LNCAP (cell line): Measurements from ENCODE around the gene BACH2.

Experiments used
- TF ChIP-seq, protein P1 (sequence below): fragments of 450-650 bp; IDR thresholded peaks from 2 replicates; pipeline ENCODE4 v1.5.1; 2017; ENCODE audit warnings: mild to moderate bottlenecking

BACH2 gene

DNA sequence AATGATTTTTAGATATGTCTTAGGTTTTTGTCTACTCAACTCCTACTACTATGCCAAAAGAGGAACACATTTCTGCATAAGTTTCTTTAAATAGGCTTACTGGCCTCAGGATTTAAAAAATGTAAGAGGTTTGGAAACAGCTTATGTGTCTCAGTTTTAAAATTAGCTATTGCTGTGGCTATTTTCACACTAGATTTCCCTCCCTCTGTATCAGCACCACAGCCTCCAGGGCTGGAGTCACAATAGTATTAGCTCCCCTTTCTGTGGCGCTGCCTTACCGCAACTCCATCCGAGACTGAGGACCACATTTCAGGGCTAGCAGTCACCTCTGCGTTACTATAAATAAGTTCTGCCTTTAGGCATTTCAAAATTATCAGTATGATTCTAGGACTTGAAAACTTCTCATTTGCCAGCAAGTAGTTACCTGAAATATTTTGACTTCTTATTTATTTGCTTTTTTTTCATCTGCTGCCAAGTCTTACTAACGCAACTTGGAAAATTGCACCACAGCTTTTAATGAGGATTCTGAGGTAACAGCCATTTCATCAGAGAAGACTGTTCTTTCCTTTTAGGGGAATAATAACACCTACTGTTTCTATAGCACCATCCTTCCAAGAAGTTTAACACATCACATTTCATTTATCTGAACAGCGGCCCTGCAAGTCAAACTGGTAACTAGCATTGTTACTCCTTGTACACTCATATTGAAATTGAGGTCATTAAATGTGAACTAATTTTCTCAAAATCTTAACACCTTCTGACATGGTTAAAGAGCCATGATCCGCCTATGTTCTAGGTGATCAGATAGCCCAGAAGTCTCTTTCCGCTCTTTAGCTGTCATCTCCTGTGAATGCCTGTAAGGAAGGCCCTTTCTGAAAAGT lies 296.5 kb downstream of the BACH2 start:
- TF ChIP-seq, protein P1, sequence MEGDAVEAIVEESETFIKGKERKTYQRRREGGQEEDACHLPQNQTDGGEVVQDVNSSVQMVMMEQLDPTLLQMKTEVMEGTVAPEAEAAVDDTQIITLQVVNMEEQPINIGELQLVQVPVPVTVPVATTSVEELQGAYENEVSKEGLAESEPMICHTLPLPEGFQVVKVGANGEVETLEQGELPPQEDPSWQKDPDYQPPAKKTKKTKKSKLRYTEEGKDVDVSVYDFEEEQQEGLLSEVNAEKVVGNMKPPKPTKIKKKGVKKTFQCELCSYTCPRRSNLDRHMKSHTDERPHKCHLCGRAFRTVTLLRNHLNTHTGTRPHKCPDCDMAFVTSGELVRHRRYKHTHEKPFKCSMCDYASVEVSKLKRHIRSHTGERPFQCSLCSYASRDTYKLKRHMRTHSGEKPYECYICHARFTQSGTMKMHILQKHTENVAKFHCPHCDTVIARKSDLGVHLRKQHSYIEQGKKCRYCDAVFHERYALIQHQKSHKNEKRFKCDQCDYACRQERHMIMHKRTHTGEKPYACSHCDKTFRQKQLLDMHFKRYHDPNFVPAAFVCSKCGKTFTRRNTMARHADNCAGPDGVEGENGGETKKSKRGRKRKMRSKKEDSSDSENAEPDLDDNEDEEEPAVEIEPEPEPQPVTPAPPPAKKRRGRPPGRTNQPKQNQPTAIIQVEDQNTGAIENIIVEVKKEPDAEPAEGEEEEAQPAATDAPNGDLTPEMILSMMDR = no peak

DNA sequence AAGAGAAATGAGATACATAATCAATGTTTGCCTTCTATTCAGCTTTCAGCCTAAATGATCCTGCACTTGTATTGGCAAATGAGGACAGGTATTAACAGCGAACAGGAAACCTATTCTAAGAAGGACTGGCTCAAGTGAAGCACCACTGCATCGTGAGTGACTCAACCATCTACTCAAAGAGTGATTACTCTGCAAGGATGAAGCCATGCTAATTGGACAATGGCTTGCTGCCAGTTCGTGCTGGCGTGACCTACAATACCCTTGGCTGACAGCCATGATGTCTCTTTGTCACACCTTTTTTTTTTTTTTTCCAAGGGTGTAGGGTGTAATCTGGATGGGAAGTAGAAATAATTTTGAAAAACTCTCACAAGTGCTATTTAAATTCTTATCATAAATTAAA lies 297.5 kb downstream of the BACH2 start:
- TF ChIP-seq, protein P1 = no peak

DNA sequence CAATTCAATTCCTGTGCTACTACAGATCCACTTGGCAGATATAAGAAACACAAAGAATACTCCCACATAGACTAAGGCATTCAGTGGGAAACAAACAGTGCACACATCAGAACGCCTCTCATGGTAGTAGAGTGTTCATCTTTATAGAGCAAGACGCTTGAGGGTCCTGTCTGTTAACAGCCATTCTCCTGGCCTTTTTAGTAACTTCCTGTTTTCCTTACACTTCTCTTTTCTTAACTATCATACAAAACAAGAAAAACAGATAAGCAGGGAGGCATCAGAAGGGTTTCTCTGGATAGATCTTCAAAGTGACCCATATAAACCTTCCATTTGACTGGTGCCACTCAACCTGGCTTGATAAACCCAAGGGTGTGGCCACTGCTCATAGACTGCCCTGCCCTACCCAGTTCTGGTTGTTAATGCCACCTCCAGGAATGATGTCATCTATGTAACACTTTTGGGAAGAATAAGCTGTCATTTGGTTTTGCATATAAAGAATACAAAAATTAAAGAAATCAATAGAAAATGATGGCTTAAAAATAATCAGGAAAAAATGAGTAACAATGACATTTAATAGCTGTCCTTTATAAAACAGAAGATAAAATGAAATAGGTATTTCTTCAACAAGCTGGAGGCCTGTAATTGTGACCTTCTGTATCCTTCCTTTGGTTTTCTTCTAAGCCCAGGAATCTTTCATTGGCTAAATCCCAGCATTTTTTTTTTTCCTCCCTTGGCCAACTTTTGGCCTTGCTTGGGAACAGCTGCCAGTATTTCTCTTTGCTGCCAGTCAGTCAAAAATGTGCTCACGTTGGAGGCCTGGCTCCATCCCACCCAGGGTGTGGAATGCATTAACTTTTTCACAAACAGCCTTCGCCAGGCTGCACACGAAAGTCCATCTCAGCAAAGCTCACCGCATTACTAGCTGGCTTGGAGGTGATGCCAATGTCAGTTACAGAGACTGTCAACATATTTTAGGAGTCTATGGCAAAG lies 298.9 kb downstream of the BACH2 start:
- TF ChIP-seq, protein P1 = no peak

DNA sequence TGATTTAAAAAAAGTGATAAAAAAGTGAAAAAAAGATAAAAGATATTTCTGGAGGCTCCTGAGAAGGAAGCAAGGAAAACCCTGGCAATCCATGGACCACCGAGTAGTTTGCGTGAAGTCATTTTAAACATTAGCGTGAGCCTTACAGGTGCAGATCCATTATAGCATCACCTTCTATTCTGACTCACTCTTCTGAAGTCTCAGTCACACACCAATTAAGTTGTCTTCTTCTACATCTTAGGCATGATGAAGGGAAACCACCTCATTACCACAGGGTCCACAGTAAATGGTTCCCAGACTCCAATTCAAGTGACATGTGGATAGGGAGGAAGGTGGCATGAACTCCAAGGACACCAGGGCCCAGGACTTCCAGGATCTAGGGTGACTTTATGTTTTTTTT lies 303.2 kb downstream of the BACH2 start:
- TF ChIP-seq, protein P1 = no peak

DNA sequence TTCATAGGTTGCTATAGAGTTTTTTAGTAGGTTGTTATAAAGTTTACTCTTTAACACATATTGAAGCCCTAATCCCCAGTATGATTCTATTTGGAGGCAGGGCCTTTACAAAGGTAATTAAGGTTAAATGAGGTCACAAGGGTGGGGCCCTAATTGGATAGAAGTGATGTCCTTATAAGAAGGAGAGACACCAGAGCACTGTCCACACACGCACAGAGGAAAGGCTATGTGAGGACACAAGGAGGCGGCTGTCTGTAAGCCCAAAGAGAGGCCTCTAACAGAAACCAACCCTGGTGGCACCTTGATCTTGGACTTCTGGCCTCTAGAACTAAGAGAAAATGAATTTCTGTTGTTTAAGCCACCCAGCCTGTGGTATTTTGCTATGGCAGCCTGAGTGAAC lies 303.8 kb downstream of the BACH2 start:
- TF ChIP-seq, protein P1 = no peak

DNA sequence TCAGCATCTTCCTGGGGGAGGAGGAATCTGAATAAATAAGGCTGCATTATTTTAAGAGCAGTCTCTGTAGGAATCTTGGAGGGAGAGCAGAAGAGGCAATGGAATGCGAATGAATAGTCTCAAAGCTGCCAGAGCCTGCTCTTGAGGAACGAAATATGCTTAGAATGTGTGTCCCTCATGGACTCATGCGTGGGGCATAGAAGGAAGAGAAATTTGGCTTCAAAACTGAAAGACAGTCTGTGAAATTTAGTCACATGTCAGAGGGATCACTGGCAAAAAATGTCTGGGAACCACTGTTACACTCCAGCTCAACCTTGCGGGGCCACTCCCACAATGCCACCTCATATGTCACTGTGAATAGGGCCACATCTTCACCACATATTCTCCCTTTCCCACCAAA lies 306.9 kb downstream of the BACH2 start:
- TF ChIP-seq, protein P1 = no peak

DNA sequence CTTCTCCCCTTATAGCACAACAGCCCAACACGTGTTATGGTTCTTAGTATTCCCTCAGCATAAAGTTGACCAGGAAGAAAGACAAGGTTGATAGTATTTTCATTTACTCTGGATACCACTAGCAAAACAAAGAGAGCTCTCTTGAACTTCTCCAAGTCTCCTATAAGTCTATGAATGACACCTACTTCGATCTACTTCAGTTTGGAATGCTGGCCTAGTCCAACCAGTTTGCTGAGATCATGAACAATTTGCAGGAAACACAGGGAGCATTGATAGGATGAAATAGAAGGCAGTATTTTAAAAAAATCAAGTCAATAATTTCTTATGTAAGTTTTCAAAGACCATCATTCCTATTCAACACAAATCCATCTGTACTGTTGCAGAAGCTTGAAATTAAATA lies 308.8 kb downstream of the BACH2 start:
- TF ChIP-seq, protein P1 = no peak
